Esophagus muscularis mucosa (tissue), 4 donors: ENCODE measurements around the gene ATXN2. TPM values are rescaled to one million over a fixed set of nuclear protein-coding genes. Genes with fewer than 3 reads are reported as not detected.

ENCODE experiments used
- DNase-seq: peaks from one replicate; pipeline ENCODE4 v3.0.0-alpha.2; 2017; ENCODE audit errors: extremely low spot score
- H3K27ac ChIP-seq, 4 donors: fragments of 200-600 bp; sonication (generic); replicated peaks in 1 of 4; 1 replicate in 3 of 4; 2 replicates in 1 of 4; pipeline ENCODE4 v1.5.1; 2016 to 2019; ENCODE audit warnings: mild to moderate bottlenecking in 1 of 4
- H3K27me3 ChIP-seq, 4 donors: fragments of 200-600 bp; sonication (generic); one replicate each; pipeline versions ENCODE4 v1.5.1 to v1.6.0; 2016 to 2019
- H3K36me3 ChIP-seq, 4 donors: fragments of 200-600 bp; sonication (generic); one replicate each; pipeline ENCODE4 v1.5.1; 2016 to 2019
- H3K4me1 ChIP-seq, 4 donors: fragments of 200-600 bp; sonication (generic); one replicate each; pipeline ENCODE4 v1.5.1; 2016 to 2019
- H3K4me3 ChIP-seq, 4 donors: fragments of 200-600 bp; sonication (generic); 1 replicate in 2 of 4; 2 replicates in 2 of 4; pipeline ENCODE4 v1.5.1; 2016 to 2019; ENCODE audit warnings: mild to moderate bottlenecking in 4 of 4, moderate library complexity in 1 of 4
- H3K9me3 ChIP-seq, 4 donors: fragments of 200-600 bp; sonication (generic); 1 replicate in 3 of 4; 2 replicates in 1 of 4; pipeline ENCODE4 v1.5.1; 2016 to 2019
- EP300 ChIP-seq: sonication (generic); formaldehyde crosslinking; IDR thresholded peaks from one replicate; pipeline ENCODE4 v1.6.1; 2017; ENCODE audit warnings: antibody characterized with exemption
- POLR2A ChIP-seq: fragments of 450-650 bp; IDR thresholded peaks from one replicate; pipeline ENCODE4 v1.6.1; 2017; ENCODE audit warnings: antibody characterized with exemption, moderate library complexity, mild to moderate bottlenecking, low read depth
- POLR2AphosphoS5 ChIP-seq, 2 donors: sonication (generic); formaldehyde crosslinking; IDR thresholded peaks; one replicate each; pipeline ENCODE4 v1.6.1; 2017; ENCODE audit warnings: antibody characterized with exemption in 2 of 2
- WGBS: methylation state at CpG from one replicate; pipeline ENCODE4 v1.1.5; 2018; 5-methylcytosine and 5-hydroxymethylcytosine counted together
- intact Hi-C: fragments of 100-400 bp; cut with DNase I; formaldehyde crosslinking; loops from one replicate; pipeline ENCODE4 v1.15.1; 2023
- total RNA-seq, 4 donors: library from RNA; depleted of rRNA; stranded (reverse); fragments of >200 nt; gene quantifications; one replicate each; pipeline versions ENCODE4 v1.1.0 to v1.2.1, GENCODE V29; 2016
- TF ChIP-seq, protein P1 (sequence below), 3 experiments: fragments of 200-600 bp in 2 of 3; fragments of 450-650 bp in 1 of 3; sonication (generic) in 2 of 3; IDR thresholded peaks; one replicate each; pipeline ENCODE4 v1.5.1; 2017 to 2019; ENCODE audit warnings: antibody characterized with exemption in 3 of 3, mild to moderate bottlenecking in 2 of 3, moderate library complexity in 1 of 3

The ATXN2 gene
- total RNA-seq, 4 donors from 2014 or later, result 32.0 to 57.3 (median 52.0) TPM

DNA sequence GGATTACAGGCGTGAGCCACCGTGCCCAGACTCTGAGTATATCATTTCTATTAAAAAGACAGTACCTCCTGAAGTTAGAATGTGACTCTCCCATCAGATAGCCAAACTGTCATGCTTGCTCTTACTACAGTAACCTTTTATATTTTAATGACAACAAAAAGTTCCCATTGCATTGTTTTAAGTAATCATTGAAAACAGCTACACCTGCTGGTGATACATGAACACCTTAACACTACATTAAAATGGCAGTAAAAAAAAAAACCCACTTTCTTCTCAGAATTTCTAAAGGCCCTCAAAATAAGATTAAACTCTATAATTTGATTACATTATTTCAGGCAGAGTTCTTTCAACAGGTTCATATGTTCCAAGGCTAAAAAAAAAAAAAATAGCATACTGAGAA, 116.7 kb downstream of the ATXN2 start:
- peaks cover 38 to 98% (median 85%) of the 10 kb centered on the region in 4 donors for H3K36me3 ChIP-seq
- H3K4me1 ChIP-seq, result peaks cover 0 to 2% (median 0%) of the 10 kb centered on the region in 4 donors
- DNase-seq, result no peak
- TF ChIP-seq, protein P1, sequence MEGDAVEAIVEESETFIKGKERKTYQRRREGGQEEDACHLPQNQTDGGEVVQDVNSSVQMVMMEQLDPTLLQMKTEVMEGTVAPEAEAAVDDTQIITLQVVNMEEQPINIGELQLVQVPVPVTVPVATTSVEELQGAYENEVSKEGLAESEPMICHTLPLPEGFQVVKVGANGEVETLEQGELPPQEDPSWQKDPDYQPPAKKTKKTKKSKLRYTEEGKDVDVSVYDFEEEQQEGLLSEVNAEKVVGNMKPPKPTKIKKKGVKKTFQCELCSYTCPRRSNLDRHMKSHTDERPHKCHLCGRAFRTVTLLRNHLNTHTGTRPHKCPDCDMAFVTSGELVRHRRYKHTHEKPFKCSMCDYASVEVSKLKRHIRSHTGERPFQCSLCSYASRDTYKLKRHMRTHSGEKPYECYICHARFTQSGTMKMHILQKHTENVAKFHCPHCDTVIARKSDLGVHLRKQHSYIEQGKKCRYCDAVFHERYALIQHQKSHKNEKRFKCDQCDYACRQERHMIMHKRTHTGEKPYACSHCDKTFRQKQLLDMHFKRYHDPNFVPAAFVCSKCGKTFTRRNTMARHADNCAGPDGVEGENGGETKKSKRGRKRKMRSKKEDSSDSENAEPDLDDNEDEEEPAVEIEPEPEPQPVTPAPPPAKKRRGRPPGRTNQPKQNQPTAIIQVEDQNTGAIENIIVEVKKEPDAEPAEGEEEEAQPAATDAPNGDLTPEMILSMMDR (IDR thresholded peaks at IDR 0.05), result peak in 1 of 3 experiments; percentile 13
- TF ChIP-seq POLR2AphosphoS5 (IDR thresholded peaks at IDR 0.05), result no peak
- intact Hi-C loops, result no loop called here
- no peaks in the 10 kb centered on the region for H3K9me3 ChIP-seq
- H3K27ac ChIP-seq, result no peak overlapping the region
- no peak overlapping the region for H3K4me3 ChIP-seq
- 97% methylated on average over 2 of the region's 2 CpGs for WGBS
- H3K27me3 ChIP-seq, result no peaks in the 10 kb centered on the region

DNA sequence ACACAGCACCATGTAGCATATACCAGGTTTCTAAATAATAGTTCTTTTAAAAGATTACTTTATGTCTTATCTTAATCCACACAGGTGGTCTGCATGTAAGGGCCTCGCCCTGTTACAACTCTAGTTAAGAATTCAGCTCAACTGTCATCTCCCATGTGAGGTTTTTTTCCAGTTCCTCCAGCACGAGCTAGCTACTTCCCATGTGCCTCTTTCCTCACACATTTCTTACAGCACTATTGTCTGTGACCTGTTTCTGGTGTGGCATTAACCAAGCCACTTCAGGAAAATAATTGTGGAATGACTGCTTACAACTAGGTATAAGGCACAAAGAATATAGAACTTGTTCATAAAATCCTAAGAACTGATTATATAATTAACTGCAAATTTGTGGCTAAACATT, 127.9 kb downstream of the ATXN2 start:
- H3K36me3 ChIP-seq, result peaks cover 13 to 62% (median 44%) of the 10 kb centered on the region in 4 donors
- WGBS, result 73% methylated on average over 2 of the region's 2 CpGs
- H3K9me3 ChIP-seq, result no peaks in the 10 kb centered on the region
- DNase-seq, result no peak
- H3K4me1 ChIP-seq, result peaks cover 0 to 16% (median 12%) of the 10 kb centered on the region in 4 donors
- TF ChIP-seq, protein P1 (IDR thresholded peaks at IDR 0.05), result no peak
- no peak for TF ChIP-seq POLR2AphosphoS5 (IDR thresholded peaks at IDR 0.05)
- no peak for TF ChIP-seq POLR2A
- TF ChIP-seq EP300, result no peak
- no peak overlapping the region for H3K27ac ChIP-seq
- H3K27me3 ChIP-seq, result no peaks in the 10 kb centered on the region
- H3K4me3 ChIP-seq, result no peak overlapping the region
- intact Hi-C loops, result no loop called here

DNA sequence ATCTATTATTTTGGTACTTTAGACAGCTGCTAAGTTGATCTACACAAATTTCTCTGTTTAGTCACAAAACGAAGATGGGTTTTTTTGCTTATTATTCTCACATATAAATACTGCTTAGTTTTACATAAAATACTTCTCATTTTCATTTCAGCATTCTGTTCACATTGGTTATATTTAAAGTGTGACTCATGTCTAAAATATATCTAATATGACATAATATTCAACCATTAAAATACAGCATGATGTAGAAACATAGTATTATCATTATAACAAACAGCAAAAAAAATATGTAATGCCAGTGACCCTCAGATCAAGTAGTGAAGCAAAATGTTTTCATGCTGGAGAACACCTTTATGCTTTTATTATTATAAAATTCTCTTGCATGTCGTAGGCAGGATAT, 129.7 kb downstream of the ATXN2 start:
- 64% methylated on average over 2 of the region's 2 CpGs for WGBS
- intact Hi-C loops, result no loop called here
- DNase-seq, result no peak
- Histone ChIP-seq H3K9me3 (no peaks in the 10 kb centered on the region), H3K4me3 (no peak overlapping the region), H3K4me1 (peaks cover 0 to 16% (median 12%) of the 10 kb centered on the region in 4 donors), H3K36me3 (peaks cover 13 to 49% (median 35%) of the 10 kb centered on the region in 4 donors), H3K27me3 (no peaks in the 10 kb centered on the region), H3K27ac (no peak overlapping the region)
- TF ChIP-seq POLR2AphosphoS5 (IDR thresholded peaks at IDR 0.05) (no peak), POLR2A (no peak), EP300 (no peak)
- TF ChIP-seq, protein P1 (IDR thresholded peaks at IDR 0.05), result no peak

DNA sequence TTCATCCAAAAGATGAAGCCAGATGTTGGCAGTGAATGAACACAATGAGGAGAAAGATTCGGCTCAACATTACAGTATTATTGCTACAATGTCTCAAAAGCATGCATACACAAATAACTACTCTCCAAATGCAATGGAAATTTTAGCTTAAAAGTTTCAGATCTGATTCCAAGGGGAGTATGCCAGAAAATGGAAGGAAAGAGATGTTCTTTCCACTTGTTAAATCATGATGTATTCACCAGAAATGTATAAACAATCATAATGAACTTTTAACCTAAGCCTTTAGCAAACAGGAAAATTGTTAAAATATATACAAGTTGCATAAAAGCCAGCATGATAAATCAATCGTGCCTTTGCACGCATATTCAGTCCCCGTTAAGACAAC, 131.3 kb downstream of the ATXN2 start:
- H3K27me3 ChIP-seq, result no peaks in the 10 kb centered on the region
- peak overlapping the region; percentile 32 to 58 (median 42) for H3K27ac ChIP-seq
- H3K36me3 ChIP-seq, result peaks cover 13 to 52% (median 33%) of the 10 kb centered on the region in 4 donors
- peaks cover 0 to 16% (median 12%) of the 10 kb centered on the region in 4 donors for H3K4me1 ChIP-seq
- no peak for DNase-seq
- H3K4me3 ChIP-seq, result no peak overlapping the region
- WGBS, result 38% methylated on average over 4 of the region's 4 CpGs
- intact Hi-C loops, result no loop called here
- no peak for TF ChIP-seq POLR2AphosphoS5 (IDR thresholded peaks at IDR 0.05)
- TF ChIP-seq POLR2A, result no peak
- TF ChIP-seq EP300, result no peak
- TF ChIP-seq, protein P1 (IDR thresholded peaks at IDR 0.05), result no peak
- no peaks in the 10 kb centered on the region for H3K9me3 ChIP-seq
